Hepatocyte (in vitro differentiated cells): ENCODE measurements around the gene PCAT6. TPM values are rescaled to one million over a fixed set of nuclear protein-coding genes. Genes with fewer than 3 reads are reported as not detected.
"Not testable (repeated sequence)": the region's sequence is repeated elsewhere in the genome, so short reads cannot be mapped to it uniquely, and the experiment has no call there.

Experiments used
- DNase-seq: peaks from one replicate; pipeline ENCODE4 v3.0.0-alpha.2; 2016; ENCODE audit warnings: low spot score
- H2AFZ ChIP-seq: fragments of 200-600 bp; sonication (generic); 2 replicates; pipeline ENCODE4 v1.6.0; 2016; ENCODE audit warnings: antibody characterized with exemption, mild to moderate bottlenecking
- H3K27ac ChIP-seq: fragments of 200-600 bp; sonication (generic); 2 replicates; pipeline ENCODE4 v1.5.1; 2016; ENCODE audit warnings: mild to moderate bottlenecking
- H3K27me3 ChIP-seq: fragments of 200-600 bp; sonication (generic); 2 replicates; pipeline ENCODE4 v1.6.1; 2016
- H3K36me3 ChIP-seq: fragments of 200-600 bp; sonication (generic); replicated peaks from 2 replicates; pipeline ENCODE4 v1.5.1; 2016; ENCODE audit warnings: low read depth; ENCODE audit not compliant: insufficient read depth
- H3K4me1 ChIP-seq: fragments of 200-600 bp; sonication (generic); 2 replicates; pipeline ENCODE4 v1.5.1; 2016; ENCODE audit warnings: mild to moderate bottlenecking, moderate library complexity; ENCODE audit not compliant: insufficient read depth
- H3K4me2 ChIP-seq: fragments of 200-600 bp; sonication (generic); 2 replicates; pipeline ENCODE4 v1.6.0; 2016
- H3K4me3 ChIP-seq: fragments of 200-600 bp; sonication (generic); 2 replicates; pipeline ENCODE4 v1.5.1; 2016; ENCODE audit warnings: mild to moderate bottlenecking
- H3K79me2 ChIP-seq: fragments of 200-600 bp; sonication (generic); 2 replicates; pipeline ENCODE4 v1.6.0; 2017; ENCODE audit warnings: mild to moderate bottlenecking
- H3K9me2 ChIP-seq: fragments of 200-600 bp; sonication (generic); replicated peaks from 2 replicates; pipeline ENCODE4 v1.6.0; 2017; ENCODE audit warnings: mild to moderate bottlenecking; ENCODE audit not compliant: insufficient read depth
- H3K9me3 ChIP-seq: fragments of 200-600 bp; sonication (generic); 2 replicates; pipeline ENCODE4 v1.5.1; 2016; ENCODE audit warnings: low read depth, mild to moderate bottlenecking
- H4K20me1 ChIP-seq: fragments of 200-600 bp; sonication (generic); 2 replicates; pipeline ENCODE4 v1.6.0; 2016; ENCODE audit warnings: mild to moderate bottlenecking; ENCODE audit not compliant: insufficient read depth, poor library complexity, severe bottlenecking
- EZH2 ChIP-seq: fragments of 200-600 bp; sonication (generic); IDR thresholded peaks from 2 replicates; pipeline ENCODE4 v1.6.1; 2016; ENCODE audit warnings: antibody characterized with exemption, mild to moderate bottlenecking, borderline replicate concordance
- EZH2phosphoT487 ChIP-seq: fragments of 200-600 bp; sonication (generic); IDR thresholded peaks from one replicate; pipeline ENCODE4 v1.6.1; 2018; ENCODE audit warnings: antibody characterized with exemption, mild to moderate bottlenecking, low read depth, moderate library complexity; ENCODE audit not compliant: unreplicated experiment, severe bottlenecking
- WGBS: methylation state at CpG from one replicate; pipeline ENCODE4 v1.1.6; 2016; ENCODE audit warnings: low lambda C conversion rate; ENCODE audit errors: missing lambda C conversion rate; 5-methylcytosine and 5-hydroxymethylcytosine counted together
- polyA plus RNA-seq: library from polyadenylated mRNA; unstranded; fragments of >200 nt; fragmentation: Nextera tagmentation; extraction: Ambion mirVana; gene quantifications from 2 replicates; pipeline ENCODE4 v1.2.1, GENCODE V29; 2016
- total RNA-seq: library from RNA; depleted of rRNA; stranded (reverse); fragments of >200 nt; gene quantifications from 2 replicates; pipeline ENCODE4 v1.2.3, GENCODE V29; 2014
- TF ChIP-seq, protein P1 (sequence below): fragments of 200-600 bp; sonication (generic); IDR thresholded peaks from 2 replicates; pipeline ENCODE4 v1.5.1; 2016; ENCODE audit warnings: antibody characterized with exemption, mild to moderate bottlenecking; ENCODE audit not compliant: poor library complexity

Gene PCAT6
- total and polyA plus RNA-seq, 2 experiments from 2014 or later = 0.60 to 11.1 TPM

DNA sequence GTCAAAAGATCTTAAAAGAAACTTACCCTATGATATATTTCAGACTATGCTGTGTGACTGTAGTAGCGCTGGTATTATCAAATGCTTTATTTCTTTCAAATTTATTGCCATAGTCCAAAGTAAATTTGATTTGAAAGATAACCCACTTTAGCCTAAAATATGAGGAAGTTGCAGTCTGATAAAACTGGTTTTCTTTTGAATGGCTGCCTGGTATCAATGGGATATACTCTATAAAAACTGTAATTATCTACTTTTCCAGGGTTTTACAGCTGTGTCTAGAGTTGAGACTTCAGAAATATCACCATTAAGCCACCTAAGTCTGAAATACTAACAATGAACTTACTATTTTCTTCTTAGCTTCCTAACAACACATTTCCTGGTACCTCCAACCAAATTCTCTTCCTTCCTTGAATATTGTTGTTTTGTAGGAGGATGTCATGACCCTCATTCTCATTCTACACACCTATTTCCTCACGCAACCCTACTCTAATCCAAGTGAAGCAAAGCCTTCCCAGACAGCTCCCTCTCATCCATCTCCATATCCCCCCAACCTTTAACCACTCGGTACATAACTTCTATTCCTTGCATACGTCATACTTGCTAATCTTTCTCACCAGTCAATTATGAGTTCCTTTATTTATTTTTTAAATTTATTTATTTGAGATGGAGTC is 19.5 kb upstream of the PCAT6 start:
- Histone ChIP-seq H3K4me1 (peaks cover 6% of the 10 kb centered on the region), H3K27ac (no peak overlapping the region), H3K4me3 (no peak overlapping the region)

DNA sequence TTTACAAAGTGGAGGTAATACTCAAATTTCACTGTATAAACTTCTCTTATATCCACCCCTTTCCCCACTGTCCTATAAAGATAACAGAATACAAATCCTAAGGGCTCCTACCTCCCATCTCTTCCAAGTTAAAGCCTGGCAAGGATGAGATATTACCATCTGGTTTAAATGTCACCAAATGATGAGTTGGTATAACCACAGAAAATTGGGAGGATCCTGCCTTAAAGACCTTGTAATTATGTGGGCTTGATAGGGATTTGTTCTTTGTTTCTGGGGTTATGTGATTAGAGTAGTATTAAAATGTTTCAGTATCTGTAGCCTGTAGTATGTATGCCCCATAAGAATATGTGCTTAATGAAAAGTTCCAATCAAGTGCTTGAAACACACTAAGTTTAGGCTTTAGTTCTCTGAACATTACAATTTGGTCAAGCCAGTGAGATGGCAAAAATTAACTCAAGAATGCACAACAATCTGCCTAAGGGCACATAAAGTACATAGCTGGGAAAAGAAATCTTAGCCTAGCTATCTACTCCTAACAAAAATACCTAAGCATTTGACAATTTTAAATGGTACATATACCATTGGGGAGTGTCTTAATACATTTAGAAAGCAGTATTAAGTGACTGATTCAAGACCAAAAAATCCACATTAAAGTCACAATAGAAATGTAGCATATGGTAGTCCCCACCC is 16.6 kb upstream of the PCAT6 start:
- no peaks in the 10 kb centered on the region for H3K4me1 ChIP-seq
- H3K4me2 ChIP-seq = no peak overlapping the region
- DNase-seq = no peak
- TF ChIP-seq, protein P1, sequence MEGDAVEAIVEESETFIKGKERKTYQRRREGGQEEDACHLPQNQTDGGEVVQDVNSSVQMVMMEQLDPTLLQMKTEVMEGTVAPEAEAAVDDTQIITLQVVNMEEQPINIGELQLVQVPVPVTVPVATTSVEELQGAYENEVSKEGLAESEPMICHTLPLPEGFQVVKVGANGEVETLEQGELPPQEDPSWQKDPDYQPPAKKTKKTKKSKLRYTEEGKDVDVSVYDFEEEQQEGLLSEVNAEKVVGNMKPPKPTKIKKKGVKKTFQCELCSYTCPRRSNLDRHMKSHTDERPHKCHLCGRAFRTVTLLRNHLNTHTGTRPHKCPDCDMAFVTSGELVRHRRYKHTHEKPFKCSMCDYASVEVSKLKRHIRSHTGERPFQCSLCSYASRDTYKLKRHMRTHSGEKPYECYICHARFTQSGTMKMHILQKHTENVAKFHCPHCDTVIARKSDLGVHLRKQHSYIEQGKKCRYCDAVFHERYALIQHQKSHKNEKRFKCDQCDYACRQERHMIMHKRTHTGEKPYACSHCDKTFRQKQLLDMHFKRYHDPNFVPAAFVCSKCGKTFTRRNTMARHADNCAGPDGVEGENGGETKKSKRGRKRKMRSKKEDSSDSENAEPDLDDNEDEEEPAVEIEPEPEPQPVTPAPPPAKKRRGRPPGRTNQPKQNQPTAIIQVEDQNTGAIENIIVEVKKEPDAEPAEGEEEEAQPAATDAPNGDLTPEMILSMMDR = no peak
- no peak for TF ChIP-seq EZH2phosphoT487
- TF ChIP-seq EZH2 = no peak
- no peak overlapping the region for H2AFZ ChIP-seq
- no peak overlapping the region for H3K27ac ChIP-seq
- H3K4me3 ChIP-seq = no peak overlapping the region
- H3K27me3 ChIP-seq = no peaks in the 10 kb centered on the region
- no peaks in the 10 kb centered on the region for H3K9me2 ChIP-seq
- H3K36me3 ChIP-seq = no peaks in the 10 kb centered on the region
- H3K79me2 ChIP-seq = peaks cover 100% of the 10 kb centered on the region
- peaks cover 100% of the 10 kb centered on the region for H4K20me1 ChIP-seq
- H3K9me3 ChIP-seq = no peaks in the 10 kb centered on the region

More for the DNA sequence above, 19.5 kb upstream of the PCAT6 start:
- peaks cover 99% of the 10 kb centered on the region for H4K20me1 ChIP-seq
- no peak overlapping the region for H2AFZ ChIP-seq
- no peaks in the 10 kb centered on the region for H3K9me3 ChIP-seq
- no peak for DNase-seq
- no peaks in the 10 kb centered on the region for H3K36me3 ChIP-seq
- H3K4me2 ChIP-seq = no peak overlapping the region
- H3K27me3 ChIP-seq = no peaks in the 10 kb centered on the region
- TF ChIP-seq, protein P1 = no peak
- no peak for TF ChIP-seq EZH2
- no peak for TF ChIP-seq EZH2phosphoT487
- no peaks in the 10 kb centered on the region for H3K9me2 ChIP-seq
- WGBS = 86% methylated on average over 4 of the region's 4 CpGs
- H3K79me2 ChIP-seq = peaks cover 100% of the 10 kb centered on the region

DNA sequence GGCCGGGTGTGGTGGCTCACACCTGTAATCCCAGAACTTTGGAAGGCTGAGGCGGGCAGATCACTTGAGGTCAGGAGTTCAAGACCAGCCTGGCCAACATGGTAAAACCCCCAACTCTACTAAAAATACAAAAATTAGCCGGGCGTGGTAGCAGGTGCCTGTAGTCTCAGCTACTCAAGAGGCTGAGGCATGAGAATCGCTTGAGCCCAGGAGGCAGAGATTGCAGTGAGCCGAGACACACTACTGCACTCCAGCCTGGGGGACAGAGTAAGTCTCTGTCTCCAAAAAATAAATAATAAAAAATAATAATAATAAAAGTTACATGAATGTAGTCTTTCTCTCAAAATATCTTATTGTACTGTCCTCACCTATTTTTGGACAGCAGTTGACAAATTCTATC is 15.8 kb upstream of the PCAT6 start:
- not testable (repeated sequence) for H3K4me3 ChIP-seq, H3K9me2 ChIP-seq, H3K36me3 ChIP-seq, H3K9me3 ChIP-seq, H3K27ac ChIP-seq, H2AFZ ChIP-seq, DNase-seq, H3K27me3 ChIP-seq, H3K4me1 ChIP-seq, H3K4me2 ChIP-seq
- H3K79me2 ChIP-seq = peaks cover 100% of the 10 kb centered on the region
- H4K20me1 ChIP-seq = peaks cover 100% of the 10 kb centered on the region
- 90% methylated on average over 6 of the region's 6 CpGs for WGBS

DNA sequence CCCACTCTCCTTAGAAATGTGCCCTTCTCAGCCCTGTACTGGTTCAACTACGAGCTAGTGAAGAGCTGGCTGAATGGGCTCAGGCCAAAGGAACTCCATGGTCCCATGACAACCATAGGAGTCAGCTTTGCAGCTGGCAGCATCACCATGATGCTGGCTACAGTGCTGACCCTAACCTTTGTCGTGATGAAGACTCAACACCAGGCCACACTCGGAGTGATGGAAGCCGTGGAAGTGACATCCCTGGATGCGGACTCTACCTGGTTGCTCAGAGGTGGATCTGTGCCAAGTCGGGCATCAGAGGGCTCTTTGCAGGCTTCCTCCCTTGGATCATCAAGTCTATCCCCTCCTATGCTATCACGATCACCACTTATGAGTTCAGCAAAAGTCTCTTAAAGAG is 14.1 kb upstream of the PCAT6 start:
- H3K4me3 ChIP-seq = no peak overlapping the region
- DNase-seq = no peak
- 97% methylated on average over 7 of the region's 7 CpGs for WGBS
- H3K79me2 ChIP-seq = peaks cover 100% of the 10 kb centered on the region
- no peak overlapping the region for H3K4me2 ChIP-seq
- TF ChIP-seq EZH2 (no peak), EZH2phosphoT487 (no peak)
- TF ChIP-seq, protein P1 = no peak
- H3K27ac ChIP-seq = no peak overlapping the region
- H3K4me1 ChIP-seq = no peaks in the 10 kb centered on the region
- no peaks in the 10 kb centered on the region for H3K9me3 ChIP-seq
- H3K9me2 ChIP-seq = no peaks in the 10 kb centered on the region
- H3K27me3 ChIP-seq = no peaks in the 10 kb centered on the region
- peaks cover 100% of the 10 kb centered on the region for H4K20me1 ChIP-seq
- no peaks in the 10 kb centered on the region for H3K36me3 ChIP-seq
- H2AFZ ChIP-seq = no peak overlapping the region
